HG03280 (cell line): ENCODE data around the gene MTUS2.
"Not testable (repeated sequence)": the region's sequence is repeated elsewhere in the genome, so short reads cannot be mapped to it uniquely, and the experiment has no call there.

Source experiments
- ATAC-seq: cut with Tn5 transposase; IDR thresholded peaks from one replicate; pipeline ENCODE4 v1.9.1; 2021; ENCODE audit warnings: mild to moderate bottlenecking, moderate library complexity; ENCODE audit not compliant: unreplicated experiment

MTUS2 gene

DNA sequence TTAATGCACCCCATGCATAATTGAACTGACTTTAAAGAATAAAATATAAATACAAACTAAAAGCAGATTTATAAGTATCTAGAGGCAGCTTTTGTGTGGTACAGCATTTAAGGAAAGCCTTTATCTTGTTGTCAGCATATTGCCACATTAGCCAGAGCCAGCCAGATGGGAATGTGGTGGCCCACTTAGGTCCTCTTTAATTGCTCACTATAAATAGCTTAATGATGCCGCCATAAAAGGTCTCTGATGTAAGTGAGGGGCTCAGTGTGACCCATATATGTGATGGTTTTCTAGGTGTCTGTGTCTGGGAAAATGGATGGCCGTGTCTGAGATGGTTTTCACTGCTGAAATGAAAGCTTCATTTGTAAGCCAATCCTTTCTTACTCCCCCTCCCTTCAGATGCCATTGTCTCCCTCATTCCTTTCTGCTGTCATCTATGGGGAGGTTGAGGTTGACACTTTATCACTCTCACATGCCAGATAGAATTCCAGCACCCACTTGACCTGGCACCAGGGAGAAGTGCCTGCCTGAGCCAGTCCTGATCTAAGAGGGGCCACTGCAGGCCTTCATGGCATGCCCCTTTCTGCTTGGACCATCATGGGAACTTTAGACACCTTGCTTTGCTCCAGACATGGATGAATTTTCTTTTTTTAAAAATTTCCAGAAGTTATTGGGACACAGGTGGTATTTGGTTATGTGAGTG, 135.3 kb downstream of the MTUS2 start:
- no peak for ATAC-seq

DNA sequence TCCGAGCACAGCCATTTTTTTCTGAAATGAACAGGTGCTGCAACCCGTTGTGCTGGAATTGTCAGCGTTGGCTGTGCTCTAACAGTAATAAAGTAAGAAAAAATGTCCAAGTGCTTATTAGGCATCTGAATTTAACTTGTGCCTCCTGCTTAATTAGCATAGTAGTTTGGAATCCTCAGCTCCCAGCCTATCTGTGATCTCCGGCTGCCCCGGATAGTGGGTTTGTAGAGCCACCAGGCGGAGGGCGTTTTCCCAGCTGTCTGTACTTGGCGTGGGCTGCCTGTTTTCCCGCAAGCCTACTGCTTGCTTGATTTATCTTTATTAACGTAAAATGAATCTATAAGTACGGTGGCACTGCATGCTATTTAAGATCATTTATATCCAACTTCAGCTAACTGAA, 137.9 kb downstream of the MTUS2 start:
- no peak for ATAC-seq

DNA sequence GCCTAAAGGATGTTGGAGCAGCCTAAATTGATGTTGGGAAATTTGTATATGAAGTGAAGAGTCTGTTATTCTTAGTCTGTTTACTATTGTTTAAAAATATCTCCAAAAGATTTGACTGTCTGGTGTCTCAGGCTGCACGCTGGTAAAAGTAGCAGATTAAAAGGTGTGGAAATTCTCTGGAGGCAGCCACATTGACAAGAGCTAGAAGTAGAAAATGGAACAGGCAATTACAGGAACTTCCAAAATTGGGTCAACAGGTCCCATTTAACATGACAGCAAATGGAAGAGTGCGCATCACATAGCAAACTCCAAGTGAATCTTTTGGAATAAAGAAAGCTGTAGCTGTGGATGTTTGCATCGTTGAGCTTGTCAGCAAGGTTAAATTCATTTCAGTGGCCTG, 138.3 kb downstream of the MTUS2 start:
- ATAC-seq, result no peak

- ATAC-seq, result no peak
Observed at GRCh38 chr13:28964052-28964451, 143.9 kb downstream of the MTUS2 start.

GRCh38 chr13:28964803-28965202, 144.7 kb downstream of the MTUS2 start:
- ATAC-seq, result no peak

GRCh38 chr13:28967029-28967915, 147.1 kb downstream of the MTUS2 start:
- ATAC-seq, result no peak

DNA sequence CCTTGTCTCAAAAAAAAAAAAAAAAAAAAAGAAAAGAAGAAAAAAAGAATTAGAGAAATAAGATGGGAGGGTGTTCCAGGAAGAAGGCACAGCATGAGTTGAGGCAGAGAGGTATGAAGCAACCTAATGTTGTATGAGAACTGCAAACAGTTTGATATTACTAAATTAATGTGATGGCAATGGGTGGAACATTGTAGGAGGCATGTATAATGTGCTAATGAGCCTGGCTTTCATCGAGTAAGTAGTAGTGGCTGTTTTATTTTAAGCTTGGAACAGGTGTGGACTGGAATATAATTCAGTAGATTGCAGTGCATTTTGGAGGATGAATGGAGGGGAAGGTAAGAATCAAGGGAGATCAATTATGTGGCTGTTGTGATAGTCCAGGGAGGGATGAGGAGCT, 156.1 kb downstream of the MTUS2 start:
- ATAC-seq, result no peak

- ATAC-seq, result no peak
Observed at GRCh38 chr13:28976636-28977035, 156.5 kb downstream of the MTUS2 start.

- no peak for ATAC-seq
Observed at GRCh38 chr13:28978574-28978973, 158.4 kb downstream of the MTUS2 start.

DNA sequence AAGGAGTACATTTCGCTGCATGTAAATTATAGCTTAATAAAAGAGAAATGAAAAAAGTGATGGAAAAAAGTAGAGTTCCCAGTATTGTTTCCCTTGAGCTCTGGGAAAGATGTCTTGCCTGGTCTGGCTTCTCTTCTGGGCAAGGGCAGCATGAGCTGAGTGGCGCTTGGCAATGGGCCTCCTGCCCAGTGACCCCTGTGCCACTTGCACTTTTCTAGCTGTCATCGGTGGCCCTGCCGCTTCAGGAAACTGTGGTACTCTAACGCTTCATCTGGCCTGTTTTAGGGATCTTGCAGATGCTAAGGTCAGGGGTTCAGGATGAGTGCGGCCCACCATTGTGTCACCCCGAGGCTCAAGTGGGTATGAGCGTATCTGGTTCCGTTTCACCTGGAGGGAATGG, 161.4 kb downstream of the MTUS2 start:
- no peak for ATAC-seq

DNA sequence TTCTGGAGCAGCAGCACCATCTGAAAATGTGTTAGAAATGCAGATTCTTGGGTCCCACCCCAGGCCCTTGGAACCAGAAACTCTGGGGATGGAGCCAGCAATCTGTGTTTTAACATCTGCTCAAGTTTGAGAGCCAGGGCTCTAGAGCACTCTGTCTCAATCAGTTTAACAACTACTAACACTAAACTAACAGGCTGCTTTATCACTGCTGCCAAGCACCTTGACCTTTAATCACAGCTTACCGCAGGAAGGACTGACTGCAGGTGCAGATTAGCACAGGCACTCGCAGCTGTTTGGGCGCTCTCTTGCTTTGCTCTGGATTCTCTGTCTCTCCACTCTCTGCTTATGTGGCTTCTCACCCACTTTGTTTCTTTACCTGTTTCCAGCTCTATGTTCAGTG, 163.5 kb downstream of the MTUS2 start:
- no peak for ATAC-seq

DNA sequence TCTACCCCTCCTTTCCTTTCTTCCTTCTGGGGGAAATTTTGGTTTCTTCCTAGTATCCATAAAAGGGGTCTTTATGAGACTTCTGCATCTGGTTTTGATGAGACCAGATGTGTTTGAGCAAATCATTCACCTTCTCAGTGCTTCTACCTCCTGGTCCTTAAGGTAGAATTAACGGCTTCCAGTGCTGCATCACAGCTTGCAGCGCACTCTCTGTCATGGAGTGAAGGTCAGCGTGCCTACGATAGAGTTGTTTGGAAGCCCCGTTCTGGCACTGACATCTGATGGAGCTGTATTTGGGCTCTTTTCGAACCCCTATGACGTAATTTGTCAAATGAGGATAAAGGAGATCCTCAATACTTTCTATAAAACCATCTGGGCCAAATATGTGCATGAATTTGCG, 164.2 kb downstream of the MTUS2 start:
- no peak for ATAC-seq

GRCh38 chr13:28984825-28985224, 164.7 kb downstream of the MTUS2 start:
- no peak for ATAC-seq

GRCh38 chr13:28990378-28990777, 170.2 kb downstream of the MTUS2 start:
- ATAC-seq, result not testable (repeated sequence)

DNA sequence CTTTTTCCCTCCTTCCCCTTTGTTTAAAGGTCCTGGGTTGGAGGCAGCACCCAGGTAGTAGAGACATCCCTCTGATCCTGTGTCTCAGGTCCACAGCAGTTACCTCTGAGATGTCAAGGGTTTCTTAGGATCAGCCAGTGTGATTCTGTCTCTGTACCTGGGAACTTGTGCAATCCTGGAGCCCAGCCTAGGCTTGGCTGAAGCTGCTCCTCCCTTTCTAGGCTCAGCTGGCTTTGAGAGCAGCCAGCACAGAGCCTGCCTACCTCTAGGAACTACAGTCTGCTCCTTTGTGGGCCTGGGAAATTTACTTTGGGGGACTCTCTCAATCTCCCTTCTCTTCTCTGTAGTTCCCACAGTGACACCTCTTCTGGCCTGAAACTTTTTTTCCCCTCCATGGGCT, 171.6 kb downstream of the MTUS2 start:
- ATAC-seq, result no peak

DNA sequence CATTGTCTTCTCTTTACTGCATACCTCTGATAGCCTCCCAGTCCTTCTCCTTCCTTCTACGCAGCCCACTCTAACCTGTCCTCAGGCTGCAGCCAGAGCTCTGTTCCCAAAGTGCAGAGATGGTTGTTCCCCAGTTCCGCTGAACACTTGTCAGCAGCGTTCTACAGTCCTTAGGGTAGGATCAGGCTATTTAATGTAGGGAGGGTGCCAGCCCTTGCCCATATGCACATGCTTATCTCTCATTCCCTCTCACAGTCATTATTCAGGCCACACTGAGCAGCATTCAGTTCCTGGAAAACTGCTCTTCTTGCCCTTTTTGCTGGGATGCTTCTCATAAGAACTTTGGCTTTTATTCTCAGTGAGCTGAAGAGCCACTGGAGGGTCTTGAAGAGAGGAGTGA, 180.7 kb downstream of the MTUS2 start:
- ATAC-seq, result no peak

- ATAC-seq, result no peak
Observed at GRCh38 chr13:29005035-29005762, 185.1 kb downstream of the MTUS2 start.

GRCh38 chr13:29005763-29006120, 185.6 kb downstream of the MTUS2 start:
- ATAC-seq, result no peak

GRCh38 chr13:29006359-29006850, 186.3 kb downstream of the MTUS2 start:
- no peak for ATAC-seq

DNA sequence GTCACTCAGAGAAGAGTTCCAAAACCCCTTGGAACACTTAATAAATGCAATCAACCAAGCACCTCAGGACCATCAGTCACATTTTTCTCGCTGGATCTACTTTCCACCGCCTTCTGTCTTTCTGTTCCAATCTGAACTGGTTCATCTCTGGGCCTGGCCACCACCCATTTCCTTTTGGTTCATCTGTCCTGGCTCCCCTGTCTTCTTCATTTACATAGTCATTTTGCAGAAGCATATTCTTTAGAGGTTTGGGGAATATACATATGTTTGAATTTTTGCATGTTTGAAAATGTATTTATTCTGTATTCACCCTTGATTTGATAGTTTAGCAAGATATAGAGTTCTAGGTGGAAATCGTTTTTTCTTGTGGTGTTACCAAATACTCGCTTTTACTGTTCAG, 188.2 kb downstream of the MTUS2 start:
- no peak for ATAC-seq

DNA sequence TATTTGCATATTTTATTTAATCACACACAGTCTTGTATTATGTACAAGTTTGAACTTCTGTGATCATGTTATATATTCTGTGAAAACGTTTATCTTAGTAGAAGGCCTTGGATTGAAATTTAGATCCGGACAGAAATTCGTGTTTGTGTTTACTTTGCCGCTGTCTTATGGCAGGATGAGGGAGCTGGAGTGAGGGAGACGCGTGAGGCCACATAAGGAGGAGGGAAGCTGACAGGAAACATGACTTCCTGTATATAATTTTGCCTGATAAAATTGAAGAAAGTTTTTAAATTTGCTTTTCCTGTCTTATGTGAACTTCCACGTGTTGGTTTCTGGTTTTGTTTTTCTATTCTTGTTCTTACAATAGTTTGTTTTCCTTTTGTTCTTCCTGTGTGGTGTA, 200.2 kb downstream of the MTUS2 start:
- ATAC-seq, result no peak

GRCh38 chr13:29021311-29021710, 201.2 kb downstream of the MTUS2 start:
- ATAC-seq, result no peak
